Measurements from ENCODE around the gene TLCD5. TPM values are rescaled to one million over a fixed set of nuclear protein-coding genes. Genes with fewer than 3 reads are reported as not detected.

TLCD5 gene
- total RNA-seq, 4 donors from 2014 or later: 3.7 to 6.3 (median 4.4) TPM

DNA sequence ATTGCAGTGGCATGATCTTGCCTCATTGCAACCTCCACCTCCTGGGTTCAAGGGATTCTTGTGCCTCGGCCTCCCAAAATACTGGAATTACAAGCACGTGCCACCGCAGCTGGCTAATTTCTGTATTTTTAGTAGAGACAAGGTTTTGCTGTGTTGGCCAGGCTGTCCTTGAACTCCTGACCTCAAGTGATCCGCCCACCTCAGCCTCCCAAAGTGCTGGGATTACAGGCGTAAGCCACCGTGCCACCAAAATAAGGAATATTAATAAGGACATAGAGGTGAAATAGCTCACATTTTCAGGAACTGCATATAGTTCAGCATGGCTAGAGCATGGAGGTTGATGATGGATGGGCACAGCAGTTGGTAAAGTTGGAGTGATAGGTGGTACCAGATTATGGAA lies 32.5 kb downstream of the TLCD5 start:
- intact Hi-C loops (cut with DNase I): no loop called here
- Histone ChIP-seq H3K27me3 (no peaks in the 10 kb centered on the region), H3K4me1 (peaks cover 29 to 49% (median 46%) of the 10 kb centered on the region in 4 donors), H3K27ac (replicated peaks in 1 of 4) (no peak overlapping the region), H3K4me3 (no peak overlapping the region), H3K36me3 (no peaks in the 10 kb centered on the region), H3K9me3 (no peaks in the 10 kb centered on the region)
- no peak for DNase-seq (ENCODE audit: extremely low spot score)
- TF ChIP-seq EP300 (IDR thresholded peaks at IDR 0.05) (no peak), POLR2AphosphoS5 (IDR thresholded peaks at IDR 0.05) (no peak), POLR2A (IDR thresholded peaks at IDR 0.05; ENCODE audit: low read depth) (no peak)
- TF ChIP-seq, protein P1, sequence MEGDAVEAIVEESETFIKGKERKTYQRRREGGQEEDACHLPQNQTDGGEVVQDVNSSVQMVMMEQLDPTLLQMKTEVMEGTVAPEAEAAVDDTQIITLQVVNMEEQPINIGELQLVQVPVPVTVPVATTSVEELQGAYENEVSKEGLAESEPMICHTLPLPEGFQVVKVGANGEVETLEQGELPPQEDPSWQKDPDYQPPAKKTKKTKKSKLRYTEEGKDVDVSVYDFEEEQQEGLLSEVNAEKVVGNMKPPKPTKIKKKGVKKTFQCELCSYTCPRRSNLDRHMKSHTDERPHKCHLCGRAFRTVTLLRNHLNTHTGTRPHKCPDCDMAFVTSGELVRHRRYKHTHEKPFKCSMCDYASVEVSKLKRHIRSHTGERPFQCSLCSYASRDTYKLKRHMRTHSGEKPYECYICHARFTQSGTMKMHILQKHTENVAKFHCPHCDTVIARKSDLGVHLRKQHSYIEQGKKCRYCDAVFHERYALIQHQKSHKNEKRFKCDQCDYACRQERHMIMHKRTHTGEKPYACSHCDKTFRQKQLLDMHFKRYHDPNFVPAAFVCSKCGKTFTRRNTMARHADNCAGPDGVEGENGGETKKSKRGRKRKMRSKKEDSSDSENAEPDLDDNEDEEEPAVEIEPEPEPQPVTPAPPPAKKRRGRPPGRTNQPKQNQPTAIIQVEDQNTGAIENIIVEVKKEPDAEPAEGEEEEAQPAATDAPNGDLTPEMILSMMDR (IDR thresholded peaks at IDR 0.05): no peak
- 96% methylated on average over 6 of the region's 6 CpGs for WGBS

DNA sequence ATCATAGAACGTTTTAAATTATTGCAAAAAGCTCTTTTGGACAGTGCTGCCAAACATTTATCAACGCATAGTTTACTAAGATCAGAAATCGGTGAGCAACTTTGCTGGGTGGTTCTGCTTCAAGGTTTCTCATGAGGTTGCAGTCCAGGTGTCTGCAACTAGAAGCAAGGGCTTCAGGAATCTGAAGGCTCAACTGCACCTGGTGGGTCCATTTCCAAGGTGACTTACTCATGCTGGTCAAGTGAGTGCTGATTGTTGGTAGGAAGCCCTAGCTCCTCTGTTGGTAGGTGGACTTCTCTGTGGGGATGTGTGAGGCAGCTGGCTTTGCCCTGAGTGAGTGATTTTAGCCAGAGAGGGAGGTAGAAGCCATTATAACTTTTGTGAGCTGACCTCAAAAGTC lies 33.6 kb downstream of the TLCD5 start:
- intact Hi-C loops (cut with DNase I): no loop called here
- no peaks in the 10 kb centered on the region for H3K27me3 ChIP-seq
- WGBS: 96% methylated on average over 3 of the region's 3 CpGs

DNA sequence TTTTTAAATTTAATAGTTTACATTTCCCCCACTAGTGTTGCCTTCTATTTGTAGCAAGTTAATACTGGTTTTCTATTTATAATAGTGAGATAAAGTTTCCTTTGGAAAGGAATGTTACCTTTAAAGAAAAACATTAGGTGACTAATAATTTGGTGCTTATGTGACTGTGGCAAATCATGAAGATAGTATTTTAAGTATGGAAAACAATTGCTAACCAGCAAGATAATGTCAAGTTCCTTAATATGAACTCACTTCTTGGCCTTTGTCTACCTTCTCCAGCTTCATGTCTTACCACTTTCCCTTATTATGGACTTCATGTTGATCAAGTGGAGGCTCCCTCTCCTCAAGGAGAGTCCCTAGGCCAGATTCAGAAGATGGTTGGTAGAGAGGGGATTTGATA lies 38.3 kb downstream of the TLCD5 start:
- H3K9me3 ChIP-seq: no peaks in the 10 kb centered on the region
- TF ChIP-seq, protein P1 (IDR thresholded peaks at IDR 0.05): no peak
- TF ChIP-seq EP300 (IDR thresholded peaks at IDR 0.05) (no peak), POLR2AphosphoS5 (IDR thresholded peaks at IDR 0.05) (no peak), POLR2A (IDR thresholded peaks at IDR 0.05; ENCODE audit: low read depth) (no peak)
- H3K27ac ChIP-seq (replicated peaks in 1 of 4): no peak overlapping the region
- no peaks in the 10 kb centered on the region for H3K36me3 ChIP-seq
- H3K4me1 ChIP-seq: peaks cover 32 to 40% (median 33%) of the 10 kb centered on the region in 4 donors
- intact Hi-C loops (cut with DNase I): no loop called here
- no peaks in the 10 kb centered on the region for H3K27me3 ChIP-seq
- DNase-seq (ENCODE audit: extremely low spot score): no peak
- no peak overlapping the region for H3K4me3 ChIP-seq

More for the DNA sequence above, 33.6 kb downstream of the TLCD5 start:
- no peaks in the 10 kb centered on the region for H3K36me3 ChIP-seq
- no peak for DNase-seq (ENCODE audit: extremely low spot score)
- no peak overlapping the region for H3K4me3 ChIP-seq
- H3K27ac ChIP-seq (replicated peaks in 1 of 4): no peak overlapping the region
- H3K4me1 ChIP-seq: peaks cover 35 to 51% (median 47%) of the 10 kb centered on the region in 4 donors
- TF ChIP-seq POLR2AphosphoS5 (IDR thresholded peaks at IDR 0.05): no peak
- TF ChIP-seq, protein P1 (IDR thresholded peaks at IDR 0.05): no peak
- no peak for TF ChIP-seq POLR2A (IDR thresholded peaks at IDR 0.05; ENCODE audit: low read depth)
- TF ChIP-seq EP300 (IDR thresholded peaks at IDR 0.05): no peak
- no peaks in the 10 kb centered on the region for H3K9me3 ChIP-seq

- peaks cover 24 to 50% (median 38%) of the 10 kb centered on the region in 4 donors for H3K4me1 ChIP-seq
- no peaks in the 10 kb centered on the region for H3K9me3 ChIP-seq
- no peaks in the 10 kb centered on the region for H3K36me3 ChIP-seq
- intact Hi-C loops (cut with DNase I): no loop called here
- DNase-seq (ENCODE audit: extremely low spot score): no peak
- no peak overlapping the region for H3K27ac ChIP-seq (replicated peaks in 1 of 4)
- no peak for TF ChIP-seq POLR2A (IDR thresholded peaks at IDR 0.05; ENCODE audit: low read depth)
- no peaks in the 10 kb centered on the region for H3K27me3 ChIP-seq
- H3K4me3 ChIP-seq: no peak overlapping the region
Observed at GRCh38 chr11:120365512-120365911, 40.4 kb downstream of the TLCD5 start.

DNA sequence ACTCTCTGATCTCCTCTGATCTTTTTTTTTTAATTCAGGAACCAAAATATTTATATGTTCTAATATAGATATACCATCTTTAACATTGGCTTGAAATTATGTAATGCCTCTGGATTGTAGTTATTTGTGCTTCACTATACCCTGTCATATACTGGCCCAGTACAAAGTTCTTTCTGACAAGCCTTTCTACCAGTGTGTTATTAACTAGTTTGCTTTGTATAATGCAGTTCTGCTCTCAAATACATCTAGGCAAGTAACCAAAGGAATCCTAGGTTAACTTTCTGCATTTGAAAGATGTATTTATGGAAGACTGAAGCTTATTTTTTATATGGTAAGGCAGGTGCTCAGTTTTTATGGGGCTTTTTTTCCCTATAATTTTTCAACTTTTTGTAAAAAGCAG lies 47.2 kb downstream of the TLCD5 start:
- DNase-seq (ENCODE audit: extremely low spot score): no peak
- TF ChIP-seq POLR2AphosphoS5 (IDR thresholded peaks at IDR 0.05) (no peak), EP300 (IDR thresholded peaks at IDR 0.05) (no peak), POLR2A (IDR thresholded peaks at IDR 0.05; ENCODE audit: low read depth) (no peak)
- TF ChIP-seq, protein P1 (IDR thresholded peaks at IDR 0.05): no peak
- Histone ChIP-seq H3K27ac (replicated peaks in 1 of 4) (no peak overlapping the region), H3K27me3 (no peaks in the 10 kb centered on the region), H3K4me1 (peaks cover 32 to 71% (median 49%) of the 10 kb centered on the region in 4 donors), H3K36me3 (no peaks in the 10 kb centered on the region), H3K9me3 (no peaks in the 10 kb centered on the region), H3K4me3 (no peak overlapping the region)
- intact Hi-C loops (cut with DNase I): no loop called here

Measured in esophagus muscularis mucosa (tissue), 4 donors.